ENCODE measurements around the gene GLRA3. TPM values are rescaled to one million over a fixed set of nuclear protein-coding genes. Genes with fewer than 3 reads are reported as not detected.
"Not testable (repeated sequence)": the region's sequence is repeated elsewhere in the genome, so short reads cannot be mapped to it uniquely, and the experiment has no call there.

The GLRA3 gene
- polyA plus RNA-seq (ENCODE audit: insufficient read length in 3 of 3): under 1 TPM; 0.03 to 0.17 (median 0.14) TPM
- long read RNA-seq, donor 1: 0 reads
- long read RNA-seq, donor 2: 0 reads
- long read RNA-seq, donor 3: 0 reads
- long read RNA-seq, donor 4: 0 reads
- long read RNA-seq, donor 5: 0 reads
- long read RNA-seq, donor 6: 0 reads
- long read RNA-seq, donor 7: 0 reads
- long read RNA-seq, donor 8: 0 reads
- long read RNA-seq, donor 9: 0 reads
- long read RNA-seq, donor 10: 0 reads
- long read RNA-seq, donor 11: 0 reads
- long read RNA-seq, donor 12: 0 reads
- long read RNA-seq, donor 13: 0 reads
- long read RNA-seq, donor 14: 0 reads
- long read RNA-seq, donor 15: 0 reads
- long read RNA-seq, donor 16: 0 reads

DNA sequence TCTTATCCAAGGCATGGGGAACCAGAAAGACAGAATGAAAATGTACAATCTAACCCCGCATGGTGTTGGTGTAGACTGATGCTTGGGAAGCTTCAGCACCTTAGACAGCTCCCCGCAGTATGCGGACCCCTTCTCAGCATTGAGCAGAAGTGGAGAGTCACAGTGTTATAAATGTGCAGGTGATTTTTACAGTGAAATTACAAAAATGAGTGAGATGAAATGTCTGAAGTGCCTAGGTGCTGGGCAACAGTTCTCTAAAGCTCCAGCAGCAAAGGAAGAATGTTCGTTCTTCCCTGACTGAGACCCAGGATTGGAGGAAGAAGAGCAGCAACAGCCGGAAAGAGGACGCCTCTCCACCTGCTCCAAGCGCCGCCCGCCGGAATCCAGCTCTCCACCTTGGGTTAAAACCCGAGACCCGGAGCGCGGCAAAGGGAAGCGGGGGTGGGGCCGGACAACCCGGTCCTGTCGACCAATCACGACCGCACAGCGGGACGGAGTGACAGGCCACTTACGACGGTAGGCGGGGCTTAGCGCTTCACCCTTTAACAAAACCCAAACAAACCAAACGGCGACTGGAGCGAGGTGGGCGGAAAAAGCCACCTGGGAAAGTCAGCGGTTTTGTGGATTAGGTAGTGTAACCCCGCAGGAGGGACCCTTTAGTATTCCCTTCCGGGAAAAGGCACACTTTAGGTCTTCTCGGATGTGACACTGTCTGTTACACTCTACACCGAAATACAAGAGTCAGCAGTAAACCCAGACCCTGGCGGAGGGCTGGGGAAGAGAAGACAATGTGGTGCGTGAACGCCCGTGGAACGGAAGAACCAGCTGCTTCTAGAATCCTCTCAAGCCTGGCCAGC lies at the start of gene GLRA3:
Gene GLRA3, minus strand, starts transcription at position 403 of the 857 bp plus-strand sequence. CDS start 436 bp downstream, outside the sequence.
- peak; percentile 56 to 84 (median 73) for DNase-seq (ENCODE audit: extremely low read depth in 1 of 11, low read depth in 9 of 11, low spot score in 4 of 11)

DNA sequence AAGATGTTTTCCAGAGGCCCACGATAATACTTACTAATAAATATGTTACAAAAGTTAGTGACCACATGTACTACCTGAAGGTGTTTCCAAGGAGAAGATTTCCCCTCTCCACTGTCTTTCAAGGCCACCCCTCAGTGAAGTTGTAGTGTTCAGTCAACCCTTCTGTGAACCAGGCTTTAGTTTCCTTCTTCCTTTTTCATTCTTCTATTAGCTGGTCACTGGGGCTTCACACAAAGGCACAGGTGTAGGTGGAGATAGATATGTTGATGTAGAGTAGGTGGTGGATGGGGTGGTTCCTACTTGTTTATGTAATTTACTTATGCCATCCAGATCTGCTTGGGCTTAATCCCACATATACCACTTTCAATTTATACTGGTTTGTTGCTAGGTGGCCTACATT lies 45.9 kb upstream of the GLRA3 start:
- DNase-seq (ENCODE audit: extremely low read depth in 1 of 11, low read depth in 9 of 11, low spot score in 4 of 11): no peak

DNA sequence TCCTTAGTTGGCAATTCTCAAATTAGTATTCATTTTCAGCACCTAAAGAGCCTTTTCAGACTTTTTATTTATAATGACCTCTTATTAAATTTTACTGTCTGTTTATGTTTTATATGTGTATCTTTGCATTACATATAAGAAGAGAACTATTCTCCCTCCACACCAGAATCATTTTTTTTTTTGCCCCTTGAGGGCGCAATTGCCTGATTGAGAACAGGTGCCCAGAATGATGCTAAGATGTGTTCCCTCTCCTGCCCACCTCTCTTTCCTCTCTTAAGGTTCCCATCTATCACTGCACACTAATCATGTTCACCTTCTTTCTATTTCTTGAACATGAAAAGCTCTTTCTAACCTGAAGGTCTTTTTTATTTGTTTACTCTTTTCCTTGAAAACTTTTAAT lies 44.9 kb upstream of the GLRA3 start:
- DNase-seq (ENCODE audit: extremely low read depth in 1 of 11, low read depth in 9 of 11, low spot score in 4 of 11): no peak

GRCh38 chr4:174873146-174873545 lies 44.1 kb upstream of the GLRA3 start:
- DNase-seq (ENCODE audit: extremely low read depth in 1 of 11, low read depth in 9 of 11, low spot score in 4 of 11): not testable (repeated sequence)

DNA sequence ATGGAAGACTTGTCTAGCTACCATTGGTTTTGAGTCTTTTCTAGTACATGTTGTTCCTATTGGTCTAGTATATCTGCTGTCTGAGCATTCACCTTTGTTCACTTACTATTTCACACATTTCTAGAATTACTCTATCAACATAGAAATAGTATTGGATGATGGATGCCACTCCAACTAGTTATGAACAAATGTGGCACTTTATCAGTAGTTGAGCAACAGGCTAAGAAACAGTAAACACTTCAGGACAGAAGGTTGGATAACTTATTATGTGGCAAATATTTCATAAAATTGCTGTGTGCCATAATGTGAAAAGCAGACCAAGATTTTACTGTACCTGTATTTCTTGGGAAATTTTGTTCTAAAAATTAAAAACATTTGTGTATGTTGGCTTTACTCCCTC lies 42.4 kb upstream of the GLRA3 start:
- DNase-seq (ENCODE audit: extremely low read depth in 1 of 11, low read depth in 9 of 11, low spot score in 4 of 11): no peak

GRCh38 chr4:174870311-174870710 lies 41.3 kb upstream of the GLRA3 start:
- DNase-seq (ENCODE audit: extremely low read depth in 1 of 11, low read depth in 9 of 11, low spot score in 4 of 11): no peak

DNA sequence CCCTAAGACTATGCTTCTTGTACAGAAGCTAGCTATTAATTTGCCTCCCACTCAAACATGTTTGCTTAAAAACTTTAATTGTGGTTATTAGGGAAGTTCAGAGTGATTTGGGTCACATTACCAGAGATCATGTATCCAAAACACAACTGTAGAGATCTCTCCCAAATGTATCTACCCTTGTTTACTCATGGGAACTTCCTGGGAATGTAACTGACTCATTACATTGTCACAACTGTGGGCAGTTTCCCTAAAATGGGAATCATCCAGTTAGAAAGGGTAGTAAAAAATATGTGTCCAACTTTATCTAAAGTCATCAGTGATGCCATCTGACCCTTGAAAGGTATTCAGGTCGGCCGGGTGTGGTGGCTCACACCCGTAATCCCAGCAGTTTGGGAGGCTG lies 40.3 kb upstream of the GLRA3 start:
- no peak for DNase-seq (ENCODE audit: extremely low read depth in 1 of 11, low read depth in 9 of 11, low spot score in 4 of 11)

DNA sequence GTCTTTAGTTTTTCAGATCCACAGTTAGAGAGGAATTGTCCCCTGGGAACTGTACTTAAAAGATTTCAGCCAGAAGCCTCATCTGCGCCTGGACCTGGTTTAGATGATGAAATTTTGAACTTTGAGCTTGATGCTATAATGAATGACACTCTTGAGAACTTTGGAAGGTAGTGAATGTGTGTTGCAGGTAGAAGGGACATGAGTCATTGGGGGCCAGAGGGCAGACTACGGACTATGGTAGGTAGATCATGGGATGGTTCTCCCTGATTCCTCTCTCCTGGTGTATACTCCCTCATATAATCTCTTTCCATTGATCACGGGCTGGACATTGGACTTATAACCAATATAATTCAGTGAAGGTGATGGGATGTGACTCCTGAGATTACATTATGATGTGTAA lies 38.9 kb upstream of the GLRA3 start:
- no peak for DNase-seq (ENCODE audit: extremely low read depth in 1 of 11, low read depth in 9 of 11, low spot score in 4 of 11)

DNA sequence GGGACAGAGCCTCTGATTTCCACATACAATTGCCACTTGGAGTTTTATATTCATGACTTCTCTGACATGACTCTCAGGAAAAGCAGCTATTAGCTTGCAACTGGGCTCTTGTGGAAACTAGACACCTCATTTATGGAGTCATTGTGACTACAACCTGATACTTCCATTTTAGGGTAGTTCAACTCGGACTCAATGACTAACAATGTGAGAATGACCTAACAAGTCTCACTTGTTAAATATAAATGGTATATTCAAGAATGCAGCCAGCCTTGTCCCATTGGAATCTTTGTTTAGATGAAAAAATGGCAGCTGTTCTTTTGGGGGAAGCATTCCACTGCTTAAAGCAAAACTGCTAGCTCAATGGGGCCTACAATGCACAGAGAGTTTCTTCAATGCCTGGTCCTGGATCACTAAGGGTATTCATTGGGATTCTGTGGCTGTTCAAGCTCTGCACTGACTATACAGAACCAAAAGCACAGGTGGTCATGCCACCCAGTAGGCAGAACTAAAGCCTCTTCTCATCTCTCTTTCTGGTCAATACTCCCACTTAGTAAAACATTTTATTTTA lies 36.5 kb upstream of the GLRA3 start:
- no peak for DNase-seq (ENCODE audit: extremely low read depth in 1 of 11, low read depth in 9 of 11, low spot score in 4 of 11)

GRCh38 chr4:174864031-174864430 lies 35.0 kb upstream of the GLRA3 start:
- no peak for DNase-seq (ENCODE audit: extremely low read depth in 1 of 11, low read depth in 9 of 11, low spot score in 4 of 11)

DNA sequence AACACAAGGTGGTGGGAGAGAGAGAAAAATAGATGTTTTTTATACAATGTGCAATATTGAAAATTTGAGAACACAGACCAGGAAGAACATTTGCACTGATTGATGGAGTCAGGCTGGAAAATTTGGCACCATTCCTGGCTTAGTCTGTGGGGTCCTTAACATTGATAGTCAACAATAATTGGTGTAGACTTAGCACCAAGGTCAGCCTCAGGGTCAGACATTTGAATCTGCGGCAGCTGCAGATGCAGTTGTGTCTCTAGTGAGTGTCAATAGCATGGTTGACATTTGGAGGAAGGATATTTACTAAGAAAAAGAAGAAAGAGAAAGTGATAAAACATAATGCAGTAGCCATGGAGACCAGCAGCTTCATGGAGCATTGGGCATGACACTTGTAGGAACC lies 31.5 kb upstream of the GLRA3 start:
- no peak for DNase-seq (ENCODE audit: extremely low read depth in 1 of 11, low read depth in 9 of 11, low spot score in 4 of 11)

DNA sequence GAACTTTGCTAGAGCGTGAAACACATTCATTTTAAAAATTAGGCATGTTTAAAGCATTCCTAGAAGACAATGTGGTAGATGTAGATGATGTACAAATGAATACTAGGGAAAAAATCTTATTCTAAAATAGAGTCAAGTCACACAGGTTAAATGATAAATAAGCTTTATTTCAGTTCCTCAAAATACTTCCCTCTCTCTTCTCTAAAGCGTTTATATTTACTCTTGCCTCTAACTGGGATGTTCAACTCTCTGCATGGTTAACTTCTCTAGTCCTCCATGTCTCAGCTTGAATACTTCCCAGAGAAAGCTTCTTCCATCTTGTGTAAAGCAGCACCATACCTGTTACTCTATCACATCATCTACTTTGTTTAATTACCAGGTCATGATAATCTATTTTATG lies 30.9 kb upstream of the GLRA3 start:
- no peak for DNase-seq (ENCODE audit: extremely low read depth in 1 of 11, low read depth in 9 of 11, low spot score in 4 of 11)

GRCh38 chr4:174856926-174857800 lies 28.1 kb upstream of the GLRA3 start:
- DNase-seq (ENCODE audit: extremely low read depth in 1 of 11, low read depth in 9 of 11, low spot score in 4 of 11): no peak

DNA sequence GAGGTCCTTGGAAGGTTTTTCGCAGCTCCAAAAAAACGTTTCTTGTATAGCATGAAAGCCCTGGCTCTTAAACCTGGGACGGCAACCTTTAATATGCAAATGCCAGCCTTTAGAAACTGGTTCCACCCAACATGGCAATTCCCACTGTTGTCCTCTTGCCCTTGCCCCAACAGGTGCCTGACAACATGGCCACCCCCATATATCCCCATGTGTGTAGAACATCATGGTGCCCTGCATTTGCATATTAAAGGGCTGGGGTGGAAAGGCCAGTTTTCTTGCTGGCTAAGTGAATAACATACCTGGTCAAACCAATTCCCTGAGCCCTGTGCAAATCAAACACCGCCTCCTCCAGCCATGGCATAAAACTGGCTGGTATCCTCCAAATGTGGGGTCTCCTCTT lies 26.0 kb upstream of the GLRA3 start:
- DNase-seq (ENCODE audit: extremely low read depth in 1 of 11, low read depth in 9 of 11, low spot score in 4 of 11): no peak

- no peak for DNase-seq (ENCODE audit: extremely low read depth in 1 of 11, low read depth in 9 of 11, low spot score in 4 of 11)
Measured at GRCh38 chr4:174853629-174854028, 24.6 kb upstream of the GLRA3 start.

- DNase-seq (ENCODE audit: extremely low read depth in 1 of 11, low read depth in 9 of 11, low spot score in 4 of 11): no peak
Measured at GRCh38 chr4:174848596-174848995, 19.5 kb upstream of the GLRA3 start.

DNA sequence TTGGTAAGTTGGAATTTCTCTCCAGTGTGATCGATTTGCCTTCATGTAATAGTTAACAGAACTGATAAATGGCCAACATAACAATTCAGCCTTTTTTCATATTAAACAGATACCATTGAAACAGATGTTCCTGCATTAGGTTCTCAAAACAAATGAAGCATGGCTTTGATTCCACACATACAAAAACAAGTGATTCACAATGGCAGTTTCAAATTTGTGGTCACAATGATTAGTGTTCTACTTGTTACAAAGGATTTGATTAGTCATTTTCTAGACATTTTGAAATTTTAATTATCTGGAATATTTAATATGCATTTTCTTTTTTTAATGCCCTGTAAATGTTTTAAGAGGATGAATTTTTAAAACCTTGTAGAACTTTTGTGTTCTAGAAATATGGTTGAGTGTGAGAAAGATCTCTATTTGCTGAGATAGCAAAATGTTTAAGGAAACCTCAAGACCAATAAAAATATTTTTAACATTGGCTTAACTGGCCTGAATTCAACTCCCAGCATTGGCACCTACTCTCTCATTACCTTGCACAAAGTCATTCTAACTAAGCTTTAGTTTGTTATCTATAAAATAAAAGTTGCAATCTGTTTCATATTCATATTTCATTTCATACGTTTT lies 18.9 kb upstream of the GLRA3 start:
- no peak for DNase-seq (ENCODE audit: extremely low read depth in 1 of 11, low read depth in 9 of 11, low spot score in 4 of 11)

DNA sequence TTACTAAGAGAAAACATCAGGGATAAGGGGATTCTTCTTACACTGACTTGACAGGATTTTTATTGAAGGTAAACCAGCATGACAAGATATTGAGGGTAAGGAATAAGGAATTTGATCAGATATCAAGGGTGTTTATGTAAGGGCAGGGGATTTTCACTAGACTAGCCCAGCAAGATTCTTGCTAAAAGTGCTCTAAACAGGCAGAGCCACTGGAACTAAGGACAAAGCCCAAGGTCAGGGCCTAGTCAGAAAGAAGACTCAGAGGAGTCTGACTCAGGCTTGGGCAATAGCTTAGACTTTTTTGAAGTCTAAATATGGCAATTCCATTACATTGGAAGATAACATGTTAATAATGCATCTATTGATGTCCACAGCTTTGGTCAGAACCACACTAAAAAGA lies 6.5 kb upstream of the GLRA3 start:
- no peak for DNase-seq (ENCODE audit: extremely low read depth in 1 of 11, low read depth in 9 of 11, low spot score in 4 of 11)

- no peak for DNase-seq (ENCODE audit: extremely low read depth in 1 of 11, low read depth in 9 of 11, low spot score in 4 of 11)
Measured at GRCh38 chr4:174834477-174834876, 5.4 kb upstream of the GLRA3 start.
